GM21526 (cell line): ENCODE data around the gene PIMREG.
A peak's percentile ranks its signal among the peaks of the same experiment; 100 is the strongest.

Experiments used
- ATAC-seq: cut with Tn5 transposase; IDR thresholded peaks from one replicate; pipeline ENCODE4 v1.9.1; 2021; ENCODE audit warnings: moderate library complexity; ENCODE audit not compliant: unreplicated experiment, low FRiP score

PIMREG gene

DNA sequence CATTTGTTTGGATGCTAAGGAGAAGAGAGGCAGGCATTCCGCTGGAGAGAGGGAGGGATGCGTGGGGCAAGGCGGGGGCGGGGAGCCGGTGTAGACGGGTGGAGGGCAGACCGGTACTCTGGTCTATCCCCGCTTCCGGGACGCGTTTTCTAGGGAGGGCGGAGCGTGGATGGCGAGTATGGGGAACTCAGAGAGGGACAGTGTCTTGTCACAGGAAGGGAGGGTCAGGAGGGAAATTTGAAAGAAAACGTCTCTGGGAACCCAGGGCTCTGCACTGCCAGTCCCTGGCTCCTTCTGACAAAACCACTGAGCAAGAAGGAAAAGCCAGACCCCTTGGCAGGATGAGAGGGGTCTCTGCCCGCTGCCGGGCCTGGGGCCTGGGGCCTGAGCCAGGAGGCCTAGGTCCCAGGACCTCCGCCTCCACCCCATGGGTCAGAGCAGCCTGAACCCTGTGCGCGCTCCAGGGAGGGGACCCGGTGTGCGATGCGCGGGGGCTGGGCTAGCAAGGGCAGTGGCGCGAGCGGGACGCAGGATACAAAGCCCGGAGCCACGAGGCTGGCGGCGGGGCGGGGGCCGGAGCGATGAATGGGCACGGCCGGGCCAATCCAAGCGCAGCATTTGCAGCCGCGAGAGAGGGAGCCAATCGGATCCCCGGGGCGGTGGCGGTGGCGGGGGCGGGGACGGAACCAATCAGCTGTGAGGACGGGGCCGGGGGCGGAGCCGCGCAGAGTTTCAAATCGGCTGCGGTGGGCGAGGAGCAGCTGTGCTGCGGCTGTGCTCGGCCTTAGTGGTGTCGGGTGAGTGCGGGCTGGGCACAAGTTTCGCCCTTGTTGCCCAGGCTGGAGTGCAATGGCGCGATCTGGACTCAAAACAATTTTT, at the start of gene PIMREG:
PIMREG (plus strand) TSS at position 764 of the 879 bp plus-strand sequence. CDS start 656 bp downstream, outside the sequence.
- ATAC-seq: peak; percentile 77

DNA sequence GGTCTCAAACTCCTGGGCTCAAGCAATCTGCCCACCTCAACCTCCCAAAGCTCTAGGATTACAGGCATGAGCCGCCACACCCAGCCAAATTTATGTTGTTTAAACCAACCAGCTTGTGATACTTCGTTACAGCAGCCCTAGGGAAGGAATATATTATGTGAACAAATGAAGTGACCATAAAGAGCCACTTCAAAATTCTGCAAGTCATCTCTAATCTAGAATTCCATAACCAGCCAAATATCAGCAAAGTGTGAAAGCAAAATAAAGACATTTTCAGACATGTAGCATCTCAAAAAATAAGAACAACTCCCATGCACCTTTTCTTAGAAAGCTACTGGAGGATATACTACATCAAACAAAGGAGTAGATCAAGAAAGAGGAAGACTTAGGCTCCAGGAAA, 45.3 kb upstream of the PIMREG start:
- ATAC-seq: no peak

GRCh38 chr17:6402258-6402657, 42.0 kb upstream of the PIMREG start:
- no peak for ATAC-seq

GRCh38 chr17:6408276-6408675, 36.0 kb upstream of the PIMREG start:
- ATAC-seq: no peak

DNA sequence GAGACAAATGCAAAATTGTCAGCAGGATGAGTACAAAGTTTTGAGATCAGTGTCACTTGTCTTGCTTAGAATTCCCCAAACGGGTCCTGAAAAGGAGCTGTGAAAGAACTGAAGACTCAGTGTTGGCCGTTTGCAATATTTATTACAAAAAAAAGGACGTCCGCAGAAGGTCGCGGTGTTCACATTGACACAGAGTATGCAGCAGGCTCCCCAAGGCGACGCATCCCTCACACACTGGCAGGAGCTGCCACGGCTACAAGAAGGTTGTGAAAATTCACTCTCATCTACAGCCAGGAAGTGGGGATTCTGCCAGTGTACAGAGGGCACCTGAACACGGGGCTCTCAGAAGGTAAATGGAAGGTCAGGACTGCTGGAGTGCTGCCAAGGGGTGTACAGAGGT, 35.5 kb upstream of the PIMREG start:
- no peak for ATAC-seq

DNA sequence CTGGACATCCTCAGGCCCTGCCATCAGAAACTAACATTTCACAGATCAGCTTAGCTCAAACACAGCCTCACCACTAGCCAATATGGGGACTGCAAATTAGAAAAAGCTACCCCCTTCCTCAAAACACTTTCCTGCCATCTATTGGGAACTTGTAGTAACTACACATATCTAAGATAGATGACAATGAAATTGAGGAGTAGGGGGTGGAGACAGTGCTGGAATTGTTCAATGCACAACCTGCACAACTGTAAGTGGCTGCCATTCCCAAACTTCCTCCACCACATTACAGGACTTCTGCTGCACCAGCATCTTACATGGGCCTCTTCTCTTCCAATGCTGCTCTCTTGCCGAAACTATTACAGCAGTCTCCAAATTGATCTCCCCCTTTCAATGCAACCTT, 31.2 kb upstream of the PIMREG start:
- no peak for ATAC-seq

GRCh38 chr17:6415616-6416015, 28.6 kb upstream of the PIMREG start:
- no peak for ATAC-seq

- no peak for ATAC-seq
Measured at GRCh38 chr17:6420173-6420641, 24.0 kb upstream of the PIMREG start.

DNA sequence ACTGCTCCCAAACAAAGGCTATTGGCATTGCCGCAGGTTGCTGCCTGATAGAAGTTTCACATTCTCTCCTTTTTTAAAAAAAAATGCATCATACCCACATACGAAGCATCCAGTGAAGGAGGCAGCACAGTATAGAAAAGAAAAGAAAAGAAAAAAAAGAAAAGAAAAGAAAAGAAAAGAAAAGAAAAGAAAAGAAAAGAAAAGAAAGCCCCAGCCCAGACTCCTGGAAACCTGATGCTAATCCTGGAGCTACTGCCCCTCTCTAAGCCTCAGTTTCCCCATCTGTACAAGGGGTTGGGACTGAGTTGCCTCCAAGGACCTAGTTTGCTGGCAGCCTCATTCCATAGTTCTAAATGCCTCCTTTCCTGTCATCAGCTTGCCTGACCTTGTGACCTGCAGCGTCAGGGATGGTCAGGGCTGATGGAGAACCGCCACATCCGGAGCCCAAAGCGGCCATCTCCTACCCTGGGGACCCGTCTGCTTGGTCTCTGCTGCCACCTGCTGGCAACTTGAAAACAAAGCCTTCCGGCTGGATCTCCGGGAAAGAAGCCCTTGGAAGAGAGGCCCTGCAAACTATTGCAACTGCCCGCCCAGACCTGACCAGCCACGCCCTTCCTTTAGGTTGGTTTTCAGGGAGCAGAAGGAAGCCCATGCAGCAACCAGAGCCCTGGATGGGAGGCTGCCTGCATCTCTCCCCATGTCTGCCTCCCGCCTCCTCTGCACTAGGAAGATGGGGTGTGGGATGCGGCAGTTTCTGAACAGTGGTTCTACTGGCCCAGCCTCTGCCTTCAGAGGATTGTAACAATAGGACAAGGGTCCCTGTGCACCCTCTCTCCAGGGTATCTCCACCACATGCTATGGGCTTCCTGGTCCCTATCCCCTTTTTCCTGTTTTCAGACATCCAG, 22.3 kb upstream of the PIMREG start:
- ATAC-seq: no peak

GRCh38 chr17:6422654-6423241, 21.5 kb upstream of the PIMREG start:
- ATAC-seq: no peak

DNA sequence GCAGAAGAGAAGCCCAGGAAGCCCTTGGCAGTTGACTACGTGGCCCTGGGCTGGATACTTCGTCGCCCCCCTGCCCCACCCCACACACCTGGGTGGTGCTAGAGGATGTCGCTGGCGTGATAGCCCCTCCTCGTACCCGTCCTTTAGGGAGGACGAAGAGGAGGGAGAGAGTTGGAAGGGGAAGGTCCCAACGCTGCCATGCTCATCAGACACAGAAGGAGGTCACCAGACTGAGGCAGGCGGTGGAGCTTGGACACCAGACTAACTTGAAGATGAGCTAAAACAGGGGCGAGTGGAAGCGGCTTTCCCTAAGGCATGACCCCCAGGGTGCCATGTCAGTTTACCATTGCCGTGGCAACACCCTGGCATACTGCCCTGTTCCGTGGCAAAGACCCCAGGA, 20.3 kb upstream of the PIMREG start:
- ATAC-seq: no peak

DNA sequence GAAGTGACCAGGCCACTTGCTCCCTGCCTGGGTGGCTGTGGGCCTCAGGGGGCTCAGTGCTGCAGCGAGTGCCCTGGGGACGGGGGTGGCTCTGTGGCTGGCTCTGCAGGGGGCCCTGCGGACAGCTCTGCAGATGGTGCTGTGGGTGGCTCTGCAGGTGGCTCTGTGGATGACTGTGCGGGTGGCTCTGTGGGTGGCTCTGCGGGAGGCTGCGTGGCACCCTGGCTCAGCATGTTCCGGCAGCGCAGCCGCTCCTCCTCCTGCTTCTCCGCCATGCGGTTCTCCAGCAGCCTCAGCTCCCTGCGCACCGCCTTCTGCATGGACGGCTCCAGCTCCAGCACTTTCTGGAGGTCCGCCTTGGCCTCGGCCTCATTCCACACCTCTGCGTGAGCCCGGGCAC, 18.8 kb upstream of the PIMREG start:
- no peak for ATAC-seq

- ATAC-seq: no peak
Measured at GRCh38 chr17:6426356-6427101, 17.7 kb upstream of the PIMREG start.

GRCh38 chr17:6427279-6427781, 16.9 kb upstream of the PIMREG start:
- ATAC-seq: no peak

- ATAC-seq: no peak
Measured at GRCh38 chr17:6428207-6428965, 15.9 kb upstream of the PIMREG start.

DNA sequence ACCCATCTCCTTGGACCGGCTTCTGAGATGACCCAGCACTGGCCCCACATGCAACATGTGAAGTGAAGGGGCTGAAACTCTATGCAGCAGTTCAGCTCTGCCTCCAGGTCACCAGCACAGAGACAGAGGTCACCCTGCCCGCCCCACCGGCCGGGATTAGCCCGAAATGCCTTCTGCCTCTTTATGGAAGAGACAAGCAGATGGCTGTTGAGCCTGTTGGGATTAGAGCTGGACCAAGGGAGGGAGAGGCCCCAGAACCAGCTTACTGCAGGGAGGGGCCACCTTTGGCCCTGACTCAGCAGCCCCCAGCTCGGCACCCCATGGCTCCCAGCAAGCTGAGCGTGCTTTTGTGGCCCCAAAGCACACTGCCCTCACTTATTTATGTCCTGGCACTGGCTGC, 15.0 kb upstream of the PIMREG start:
- no peak for ATAC-seq

GRCh38 chr17:6430769-6431168, 13.5 kb upstream of the PIMREG start:
- no peak for ATAC-seq

- no peak for ATAC-seq
Measured at GRCh38 chr17:6435051-6435450, 9.2 kb upstream of the PIMREG start, which contains the start of gene AIPL1. Gene AIPL1, minus strand, starts transcription at chr17:6435121. Its CDS starts 17 bp downstream, at chr17:6435104.

DNA sequence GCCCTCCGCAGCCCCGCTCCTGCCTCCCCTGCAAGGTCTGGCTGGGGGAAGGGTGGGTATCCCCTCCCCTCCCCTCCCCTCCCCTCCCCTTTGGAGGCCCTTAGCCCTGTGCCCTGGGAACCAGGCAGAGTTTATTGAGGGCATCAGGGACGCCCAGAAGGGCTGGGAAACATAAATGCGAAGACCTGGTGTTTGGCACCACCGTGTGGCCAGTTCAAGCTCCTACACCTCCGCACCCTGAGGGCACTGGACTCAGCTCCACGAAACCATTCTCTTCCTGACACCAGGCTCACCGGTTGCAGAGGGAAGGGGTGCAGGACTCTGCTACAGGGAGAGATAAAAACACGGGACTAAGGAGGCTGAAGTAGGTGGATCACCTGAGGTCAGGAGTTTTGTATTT, 8.3 kb upstream of the PIMREG start:
- ATAC-seq: no peak
